WI38 (cell line): ENCODE measurements around the gene ANKRD33B.

Experiments
- H3K4me3 ChIP-seq: 2 replicates; pipeline ENCODE4 v1.5.1; 2011; ENCODE audit warnings: low read depth, mild to moderate bottlenecking, control low read depth, low read length
- CTCF ChIP-seq: IDR thresholded peaks from 2 replicates; pipeline ENCODE4 v1.5.1; 2012; ENCODE audit warnings: low read depth, mild to moderate bottlenecking, control low read depth, low read length

Gene ANKRD33B

GRCh38 chr5:10619649-10620048 is 55.8 kb downstream of the ANKRD33B start:
- TF ChIP-seq CTCF: no peak
- no peak overlapping the region for H3K4me3 ChIP-seq

- H3K4me3 ChIP-seq: no peak overlapping the region
- no peak for TF ChIP-seq CTCF
These were observed 56.5 kb downstream of the ANKRD33B start for GRCh38 chr5:10620346-10620745.

GRCh38 chr5:10621832-10622231 is 58.0 kb downstream of the ANKRD33B start:
- TF ChIP-seq CTCF: no peak
- no peak overlapping the region for H3K4me3 ChIP-seq

GRCh38 chr5:10622810-10623209 is 58.9 kb downstream of the ANKRD33B start:
- H3K4me3 ChIP-seq: no peak overlapping the region
- TF ChIP-seq CTCF: no peak

GRCh38 chr5:10623305-10623910 is 59.5 kb downstream of the ANKRD33B start:
- no peak for TF ChIP-seq CTCF
- no peak overlapping the region for H3K4me3 ChIP-seq

GRCh38 chr5:10624206-10624605 is 60.3 kb downstream of the ANKRD33B start:
- H3K4me3 ChIP-seq: no peak overlapping the region
- TF ChIP-seq CTCF: no peak

- no peak overlapping the region for H3K4me3 ChIP-seq
- no peak for TF ChIP-seq CTCF
These were observed 60.8 kb downstream of the ANKRD33B start for GRCh38 chr5:10624679-10625078.
